Posterior cingulate gyrus (tissue), 11 donors: Measurements from ENCODE around the gene OR52E8.

Experiments used
- DNase-seq, 10 donors: peaks; one replicate each; pipeline versions ENCODE4 v3.0.0 to v3.0.0-alpha.2; 2020 to 2021; ENCODE audit warnings: mixed read lengths in 3 of 10
- intact Hi-C: fragments of 100-400 bp; cut with DNase I; formaldehyde crosslinking; loops from one replicate; pipeline ENCODE4 v1.15.1; 2023

OR52E8 gene

DNA sequence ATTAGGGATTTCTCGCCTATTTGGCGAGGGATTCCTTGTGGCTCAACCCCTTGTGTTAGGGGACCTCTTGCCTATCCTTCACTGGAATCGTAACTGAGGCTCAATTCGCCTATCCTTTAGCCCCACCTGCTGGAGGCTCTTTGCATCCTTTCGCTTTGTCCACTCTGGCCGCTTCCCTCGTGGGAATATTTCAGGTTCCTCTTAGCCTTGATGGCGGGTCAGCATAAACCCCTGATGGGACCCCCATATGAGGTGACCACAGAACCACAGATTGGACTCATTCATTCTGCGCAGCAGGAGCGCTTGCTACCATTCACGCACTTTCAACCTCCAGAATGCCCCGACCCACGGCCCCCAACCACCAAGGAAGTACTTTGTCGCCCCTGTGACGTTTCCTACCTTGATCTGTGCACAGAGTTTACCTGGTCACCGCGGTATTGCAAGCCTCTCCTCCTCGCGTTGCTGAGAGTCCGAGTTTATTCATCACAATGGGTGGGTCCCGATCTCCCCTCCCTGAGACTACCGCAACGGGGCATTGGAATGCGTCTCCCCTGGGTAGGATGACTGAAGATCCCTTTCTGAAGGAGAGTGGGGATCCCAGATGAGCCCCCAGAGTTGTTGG is 48.9 kb downstream of the OR52E8 start, which contains the start of gene OR52N2:
Gene OR52N2 (plus strand): TSS at position 425 of the 622 bp plus-strand sequence. CDS start 11,412 bp downstream, outside the sequence.
- peak; percentile 36 to 92 (median 74) for DNase-seq
- intact Hi-C loops: loop anchor here (1.0 to 10.0 kb wide), 3 partner anchors 332 to 1174 kb away; partner anchors contain the start of gene OR51D1

- peak in 1 of 10 donors; percentile 64 for DNase-seq
- intact Hi-C loops: loop anchor here (10.0 kb wide), 1 partner anchor 1173 kb away; the partner anchor contains the start of gene OR51D1
These were observed 49.9 kb downstream of the OR52E8 start for GRCh38 chr11:5807580-5807979.
